DND-41 (cell line): ENCODE measurements around the gene SPSB3.

ENCODE experiments used
- ATAC-seq: fragments of 200-7000 bp; cut with Tn5 transposase; 3 replicates; pipeline ENCODE4 v1.9.1; 2021; ENCODE audit warnings: low read depth; ENCODE audit not compliant: insufficient read depth
- DNase-seq: peaks from one replicate; pipeline ENCODE4 v3.0.0-alpha.2; 2020
- H2AFZ ChIP-seq: 2 replicates; pipeline ENCODE4 v1.6.0; 2012; ENCODE audit warnings: low read depth, low read length
- H3K27ac ChIP-seq: 2 replicates; pipeline ENCODE4 v1.5.1; 2012; ENCODE audit warnings: low read length, inconsistent platforms
- H3K27me3 ChIP-seq: fragments of 200-600 bp; sonication (generic); 2 replicates; pipeline ENCODE4 v1.6.0; 2012; ENCODE audit warnings: low read length, mild to moderate bottlenecking, inconsistent platforms; ENCODE audit not compliant: insufficient read depth, poor library complexity
- H3K36me3 ChIP-seq: 2 replicates; pipeline ENCODE4 v1.5.1; 2012; ENCODE audit warnings: low read length, inconsistent platforms; ENCODE audit not compliant: insufficient read depth
- H3K4me1 ChIP-seq: 2 replicates; pipeline ENCODE4 v1.5.1; 2012; ENCODE audit warnings: mild to moderate bottlenecking, low read length; ENCODE audit not compliant: insufficient read depth
- H3K4me2 ChIP-seq: 2 replicates; pipeline ENCODE4 v1.6.0; 2012; ENCODE audit warnings: mild to moderate bottlenecking, moderate library complexity, low read length, inconsistent platforms; ENCODE audit not compliant: insufficient read depth
- H3K4me3 ChIP-seq, 2 experiments: fragments of 200-600 bp in 1 of 2; shearing (Covaris generic) in 1 of 2; 2 replicates each; pipeline ENCODE4 v1.5.1; 2012 to 2016; ENCODE audit warnings: inconsistent platforms in 2 of 2, low read length in 2 of 2, mild to moderate bottlenecking in 2 of 2, low read depth in 1 of 2, moderate library complexity in 1 of 2
- H3K79me2 ChIP-seq: 2 replicates; pipeline ENCODE4 v1.6.0; 2012; ENCODE audit warnings: low read length, inconsistent platforms; ENCODE audit not compliant: insufficient read depth
- H3K9ac ChIP-seq: 2 replicates; pipeline ENCODE4 v1.6.0; 2012; ENCODE audit warnings: low read depth, mild to moderate bottlenecking, inconsistent platforms, low read length, moderate library complexity
- H3K9me3 ChIP-seq: 2 replicates; pipeline ENCODE4 v1.5.1; 2012; ENCODE audit warnings: low read length, moderate library complexity, mild to moderate bottlenecking, inconsistent platforms; ENCODE audit not compliant: insufficient read depth, severe bottlenecking
- H4K20me1 ChIP-seq: 2 replicates; pipeline ENCODE4 v1.6.0; 2012; ENCODE audit warnings: low read length; ENCODE audit not compliant: insufficient read depth
- CTCF ChIP-seq: IDR thresholded peaks from 2 replicates; pipeline ENCODE4 v1.5.1; 2012; ENCODE audit warnings: borderline replicate concordance, low read length, moderate library complexity, mild to moderate bottlenecking; ENCODE audit not compliant: poor library complexity, severe bottlenecking; ENCODE audit errors: extremely low read depth
- EZH2 ChIP-seq: IDR thresholded peaks from 3 replicates; pipeline ENCODE4 v1.6.1; 2012; ENCODE audit warnings: borderline replicate concordance, low read depth, mild to moderate bottlenecking, moderate library complexity, low read length, inconsistent platforms; ENCODE audit not compliant: severe bottlenecking

The SPSB3 gene

GRCh38 chr16:1782408-1783264, at the start of gene SPSB3, which contains the start of gene NUBP2:
TSS of gene SPSB3 (minus strand) at chr16:1782571. CDS start at chr16:1781483, 1,088 bp downstream.
TSS of gene NUBP2 (plus strand) at chr16:1782960. CDS start at chr16:1783021, 61 bp downstream.
- peaks cover 50% of the 10 kb centered on the region for H3K4me1 ChIP-seq
- peaks cover 67% of the 10 kb centered on the region for H3K36me3 ChIP-seq
- DNase-seq (peak; percentile 100), ATAC-seq (peak; percentile 89)
- peaks cover 78% of the 10 kb centered on the region for H4K20me1 ChIP-seq
- H3K27me3 ChIP-seq, result no peaks in the 10 kb centered on the region
- TF ChIP-seq EZH2 (no peak), CTCF (no peak)
- H3K27ac ChIP-seq, result peak within 1 kb of the TSS; percentile 71
- no peaks in the 10 kb centered on the region for H3K9me3 ChIP-seq
- H3K9ac ChIP-seq, result peak within 1 kb of the TSS; percentile 83
- H3K79me2 ChIP-seq, result peaks cover 85% of the 10 kb centered on the region
- peak within 1 kb of the TSS; percentile 75 for H2AFZ ChIP-seq
- peak within 1 kb of the TSS; percentile 83 to 97 for H3K4me3 ChIP-seq
- peak within 1 kb of the TSS; percentile 95 for H3K4me2 ChIP-seq

GRCh38 chr16:1831186-1832075, 49.1 kb upstream of the SPSB3 start:
- Histone ChIP-seq H3K27me3 (no peaks in the 10 kb centered on the region), H3K79me2 (peaks cover 23% of the 10 kb centered on the region), H3K27ac (no peak overlapping the region), H3K4me2 (no peak overlapping the region), H3K4me3 (no peak overlapping the region), H4K20me1 (peaks cover 2% of the 10 kb centered on the region; the same call in 1 of the 2 replicates), H2AFZ (no peak overlapping the region), H3K4me1 (peaks cover 30% of the 10 kb centered on the region), H3K9ac (no peak overlapping the region), H3K9me3 (no peaks in the 10 kb centered on the region), H3K36me3 (peaks cover 12% of the 10 kb centered on the region)
- DNase-seq (no peak), ATAC-seq (no peak)
- TF ChIP-seq CTCF (no peak), EZH2 (no peak)

DNA sequence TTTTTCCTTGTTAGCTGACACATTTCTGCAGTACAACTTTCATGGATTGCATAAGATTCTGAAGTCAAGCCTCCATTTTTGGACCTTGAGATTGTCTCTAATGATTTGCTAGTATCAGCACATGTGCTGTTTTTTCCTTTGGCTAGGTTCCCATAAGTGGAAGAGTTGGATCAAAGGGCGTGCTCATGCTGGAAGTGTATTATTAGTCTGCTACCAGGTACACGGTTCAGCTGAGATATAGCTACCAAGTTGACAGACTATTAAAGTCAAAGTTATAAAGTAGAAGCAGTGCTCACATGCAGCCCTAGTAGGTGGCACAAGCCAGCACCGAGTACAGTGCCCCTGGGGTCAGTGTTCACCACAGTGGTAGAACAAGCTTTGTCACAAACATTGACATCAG, 47.8 kb upstream of the SPSB3 start:
- Histone ChIP-seq H3K79me2 (peaks cover 34% of the 10 kb centered on the region), H3K27ac (no peak overlapping the region), H3K4me2 (peak overlapping the region; percentile 5; the same call in 1 of the 2 replicates), H3K9ac (no peak overlapping the region), H3K27me3 (no peaks in the 10 kb centered on the region), H3K4me1 (peaks cover 38% of the 10 kb centered on the region), H3K36me3 (peaks cover 12% of the 10 kb centered on the region), H2AFZ (no peak overlapping the region), H3K4me3 (no peak overlapping the region), H3K9me3 (no peaks in the 10 kb centered on the region), H4K20me1 (peaks cover 10% of the 10 kb centered on the region)
- DNase-seq (no peak), ATAC-seq (no peak)
- no peak for TF ChIP-seq EZH2
- TF ChIP-seq CTCF, result no peak
